Fibroblast of pulmonary artery (primary cell): ENCODE data around the gene CBX7.

Experiments
- DNase-seq: peaks from one replicate; pipeline ENCODE4 v3.0.0-alpha.2; 2010; ENCODE audit warnings: low read depth
- H3K4me3 ChIP-seq: replicated peaks from 2 replicates; pipeline ENCODE4 v1.5.1; 2011; ENCODE audit warnings: low read depth, mild to moderate bottlenecking, control low read depth, low read length, moderate library complexity
- TF ChIP-seq, protein P1 (sequence below): IDR thresholded peaks from 2 replicates; pipeline ENCODE4 v1.5.1; 2011; ENCODE audit warnings: mild to moderate bottlenecking, control low read depth, low read length, inconsistent platforms; ENCODE audit errors: missing control alignments

CBX7 gene

DNA sequence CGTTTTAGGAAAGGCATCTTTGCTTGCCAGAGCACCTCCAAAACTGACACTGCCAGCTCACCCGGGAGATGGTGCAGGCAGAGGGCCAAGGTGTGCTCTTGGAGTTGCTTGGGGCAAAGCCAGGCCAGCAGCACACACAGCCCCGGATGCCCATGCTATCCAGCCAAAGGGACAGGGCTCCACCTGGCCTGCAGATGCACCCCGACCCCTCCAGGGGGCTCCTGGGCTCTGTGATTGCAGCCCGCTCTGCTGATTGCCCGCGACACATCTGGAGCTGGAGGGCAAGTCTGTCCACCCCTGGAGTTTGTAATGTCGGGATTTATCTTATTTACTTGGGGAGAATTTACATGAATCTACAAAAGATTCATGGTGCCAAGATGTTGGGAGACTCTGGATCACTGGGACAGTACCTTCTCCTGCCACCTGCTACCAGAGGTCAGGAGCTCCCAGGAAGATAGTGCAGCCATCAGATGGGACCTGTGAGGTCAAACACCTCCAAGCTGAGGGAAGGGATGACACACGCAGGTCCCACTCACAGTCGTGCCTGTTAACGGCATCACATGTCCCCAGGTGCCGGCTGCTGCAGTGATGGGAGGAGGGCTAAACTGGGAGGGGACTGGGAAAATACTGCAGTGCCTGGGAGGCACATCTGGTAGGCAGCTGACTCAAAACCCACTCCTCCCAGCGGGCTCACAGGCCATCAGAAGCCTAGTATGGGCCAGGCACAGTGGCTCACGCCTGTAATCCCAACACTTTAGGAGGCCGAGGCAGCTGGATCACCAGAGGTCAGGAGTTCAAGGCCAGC, 17.2 kb downstream of the CBX7 start:
- DNase-seq: peak; percentile 39
- TF ChIP-seq, protein P1, sequence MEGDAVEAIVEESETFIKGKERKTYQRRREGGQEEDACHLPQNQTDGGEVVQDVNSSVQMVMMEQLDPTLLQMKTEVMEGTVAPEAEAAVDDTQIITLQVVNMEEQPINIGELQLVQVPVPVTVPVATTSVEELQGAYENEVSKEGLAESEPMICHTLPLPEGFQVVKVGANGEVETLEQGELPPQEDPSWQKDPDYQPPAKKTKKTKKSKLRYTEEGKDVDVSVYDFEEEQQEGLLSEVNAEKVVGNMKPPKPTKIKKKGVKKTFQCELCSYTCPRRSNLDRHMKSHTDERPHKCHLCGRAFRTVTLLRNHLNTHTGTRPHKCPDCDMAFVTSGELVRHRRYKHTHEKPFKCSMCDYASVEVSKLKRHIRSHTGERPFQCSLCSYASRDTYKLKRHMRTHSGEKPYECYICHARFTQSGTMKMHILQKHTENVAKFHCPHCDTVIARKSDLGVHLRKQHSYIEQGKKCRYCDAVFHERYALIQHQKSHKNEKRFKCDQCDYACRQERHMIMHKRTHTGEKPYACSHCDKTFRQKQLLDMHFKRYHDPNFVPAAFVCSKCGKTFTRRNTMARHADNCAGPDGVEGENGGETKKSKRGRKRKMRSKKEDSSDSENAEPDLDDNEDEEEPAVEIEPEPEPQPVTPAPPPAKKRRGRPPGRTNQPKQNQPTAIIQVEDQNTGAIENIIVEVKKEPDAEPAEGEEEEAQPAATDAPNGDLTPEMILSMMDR: peak; percentile 58
- no peak overlapping the region for H3K4me3 ChIP-seq

DNA sequence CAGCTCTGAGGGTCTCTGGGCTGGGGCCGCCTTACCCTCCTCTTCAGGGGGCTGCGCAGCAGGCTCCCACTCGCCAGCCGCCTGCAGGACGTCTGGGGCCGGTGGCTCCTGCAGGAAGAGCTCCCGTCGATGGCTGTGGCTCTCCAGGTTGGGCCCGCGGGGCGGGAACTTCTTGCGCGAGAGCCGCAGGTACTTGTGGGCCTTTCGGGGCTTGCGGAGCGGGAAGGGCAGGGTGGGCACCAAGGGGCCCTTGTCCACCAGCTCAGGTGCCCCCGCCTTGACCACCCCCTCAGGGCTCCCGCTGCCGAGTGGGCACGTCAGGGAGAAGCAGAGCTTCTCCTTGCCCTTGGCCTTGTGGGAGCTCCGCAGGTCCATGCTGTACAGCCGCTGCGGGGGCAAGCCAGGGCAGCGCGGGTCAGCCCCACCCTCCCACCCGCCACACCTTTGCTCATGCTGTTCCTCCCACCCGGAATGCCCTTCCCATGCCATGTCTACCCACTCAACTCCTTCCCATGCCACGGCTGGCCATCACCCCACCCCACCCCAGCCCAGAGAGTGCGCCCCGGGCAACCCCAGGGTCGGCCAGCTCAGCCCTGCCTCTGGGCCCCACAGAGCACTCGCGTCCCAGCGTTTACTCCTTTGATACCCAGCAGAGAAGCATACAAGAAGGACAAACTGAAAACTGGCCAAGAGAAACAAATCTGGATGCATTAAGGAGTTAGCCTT, 18.0 kb downstream of the CBX7 start:
- TF ChIP-seq, protein P1: no peak
- no peak overlapping the region for H3K4me3 ChIP-seq
- DNase-seq: no peak

DNA sequence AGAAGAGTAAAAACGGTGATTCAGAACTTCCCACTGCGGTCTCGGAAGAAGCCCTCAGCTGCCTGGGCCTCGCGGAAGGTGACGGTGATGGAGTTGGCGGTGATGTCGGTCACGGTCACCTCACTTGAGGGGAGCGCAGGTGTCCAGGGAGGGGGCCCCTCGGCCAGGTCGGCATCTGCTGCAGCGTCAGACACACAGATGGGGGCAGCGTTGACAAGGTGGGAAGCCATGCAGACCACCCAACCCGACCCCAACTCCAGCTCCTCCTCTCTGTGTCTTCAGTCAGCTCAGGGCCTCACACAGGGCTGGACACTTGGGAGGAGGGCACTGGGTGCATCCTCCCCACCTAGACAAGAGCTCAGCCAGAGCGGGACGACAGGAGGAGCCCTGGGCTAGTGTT, 18.6 kb downstream of the CBX7 start:
- DNase-seq: no peak
- TF ChIP-seq, protein P1: no peak
- H3K4me3 ChIP-seq: no peak overlapping the region

DNA sequence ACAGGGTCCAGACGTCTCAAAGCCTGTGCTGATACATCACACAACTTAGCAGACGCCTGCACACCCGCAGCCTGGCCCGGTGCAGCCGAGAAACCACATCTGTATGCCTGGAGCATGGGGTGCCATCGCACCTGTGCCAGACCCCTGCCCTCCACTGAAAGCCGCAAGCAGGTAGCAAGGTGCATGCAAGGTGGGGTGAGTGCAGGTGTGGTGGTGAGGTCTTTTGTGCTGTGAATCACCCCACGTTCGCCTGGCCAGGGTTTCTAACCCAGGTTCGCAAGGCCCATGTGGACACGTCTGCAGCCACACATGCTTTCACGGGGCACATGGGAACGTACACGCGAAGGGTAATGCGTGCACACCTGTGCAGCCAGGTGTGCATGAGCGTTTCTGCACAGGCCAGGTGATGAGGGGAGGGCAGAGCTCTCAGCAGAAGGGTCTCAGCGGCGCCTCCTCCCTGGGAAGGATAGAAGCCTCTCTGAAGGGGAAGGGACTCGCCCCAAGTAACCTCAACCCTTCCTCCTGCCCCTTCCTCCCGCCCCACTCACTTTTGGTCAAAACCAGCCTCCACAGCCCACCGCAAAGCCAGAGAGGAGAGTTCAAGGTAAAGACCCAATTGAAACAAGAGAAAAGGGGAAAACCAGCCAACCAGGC, 19.5 kb downstream of the CBX7 start:
- TF ChIP-seq, protein P1: no peak

DNA sequence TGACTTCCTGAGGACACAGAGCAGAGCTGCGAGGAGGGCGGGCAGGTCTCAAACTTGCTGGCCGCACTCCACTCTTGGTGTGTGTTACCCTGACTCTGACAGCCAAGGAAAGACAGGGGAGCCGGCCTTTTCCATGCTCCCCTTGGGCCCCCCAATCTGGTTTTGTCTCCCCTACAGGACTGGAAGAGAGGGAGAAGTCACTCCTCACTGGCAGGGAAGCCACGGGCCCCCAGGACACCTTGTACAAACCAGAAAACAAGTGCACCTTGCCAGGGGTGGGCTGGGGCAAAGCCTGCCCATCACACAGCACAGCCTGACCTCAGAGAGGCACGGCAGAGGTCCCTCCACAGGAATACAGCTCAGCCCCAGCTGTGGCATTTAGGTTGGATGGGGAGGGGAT, 20.2 kb downstream of the CBX7 start:
- no peak overlapping the region for H3K4me3 ChIP-seq

More for the DNA sequence above, 19.5 kb downstream of the CBX7 start:
- no peak for DNase-seq
- H3K4me3 ChIP-seq: no peak overlapping the region

More for the DNA sequence above, 20.2 kb downstream of the CBX7 start:
- no peak for DNase-seq
- TF ChIP-seq, protein P1: no peak
